Uterus (tissue), 2 donors: ENCODE data around the gene KDM1B.

Experiments used
- CTCF ChIP-seq, 4 experiments: fragments of 200-600 bp in 2 of 4; fragments of 450-650 bp in 2 of 4; sonication (generic) in 2 of 4; IDR thresholded peaks; one replicate each; pipeline ENCODE4 v1.5.1; 2016 to 2019; ENCODE audit warnings: antibody characterized with exemption in 4 of 4, mild to moderate bottlenecking in 2 of 4, moderate library complexity in 1 of 4
- POLR2A ChIP-seq, 2 donors: fragments of 450-650 bp; IDR thresholded peaks; one replicate each; pipeline ENCODE4 v1.6.1; 2016; ENCODE audit warnings: antibody characterized with exemption in 2 of 2, mild to moderate bottlenecking in 1 of 2, moderate library complexity in 1 of 2

DNA sequence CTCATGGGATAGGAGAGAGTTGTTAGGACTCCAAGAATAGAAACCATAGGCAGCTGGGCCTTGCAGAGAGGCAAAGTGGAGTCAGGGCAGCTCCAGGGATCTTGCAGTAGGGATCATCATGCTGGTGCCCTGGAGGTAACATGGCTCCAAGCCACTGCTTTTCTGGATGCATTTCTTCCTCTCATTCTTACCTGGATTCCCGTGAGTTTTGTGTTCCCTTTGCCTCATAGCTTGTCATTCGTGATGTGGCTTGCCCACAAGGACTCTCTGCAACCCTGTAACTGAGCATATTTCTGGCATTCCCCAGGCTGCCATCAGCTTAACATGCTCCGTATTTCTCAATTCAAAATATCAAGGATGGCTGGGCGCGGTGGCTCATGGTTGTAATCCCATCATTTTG lies 38.1 kb upstream of the KDM1B start:
- TF ChIP-seq CTCF (IDR thresholded peaks at IDR 0.05) (no peak), POLR2A (IDR thresholded peaks at IDR 0.05) (no peak)
